ENCODE measurements around the gene DSCAM. TPM values are rescaled to one million over a fixed set of nuclear protein-coding genes. Genes with fewer than 3 reads are reported as not detected.

DSCAM gene
- total RNA-seq, 4 donors from 2014 or later = 0.04 to 0.06 TPM; not detected in 2

DNA sequence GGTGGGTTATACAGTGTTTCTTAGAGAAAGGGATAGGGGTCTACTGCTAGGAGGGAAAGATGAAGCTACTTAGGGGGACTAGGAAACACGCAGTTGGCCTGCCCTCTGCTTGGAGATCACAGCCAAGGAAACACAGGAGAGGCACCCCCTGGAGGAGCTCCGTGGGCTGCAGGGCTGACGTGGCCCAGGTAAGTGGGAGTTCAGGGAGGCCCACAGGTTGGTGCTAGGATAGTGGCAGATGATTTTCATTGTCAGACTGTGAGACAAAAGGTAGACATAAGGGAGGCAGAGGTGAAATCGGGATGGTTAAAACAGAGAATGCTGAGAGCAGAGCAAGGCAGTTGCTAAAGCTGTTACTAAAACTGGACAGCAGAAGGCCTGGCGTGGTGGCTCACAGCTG lies 463.0 kb downstream of the DSCAM start:
- no peaks in the 10 kb centered on the region for H3K36me3 ChIP-seq
- intact Hi-C loops (cut with DNase I) = loop anchor here (5.0 kb wide), 1 partner anchor 242 kb away; no protein-coding TSS in a partner anchor
- TF ChIP-seq, protein P1, sequence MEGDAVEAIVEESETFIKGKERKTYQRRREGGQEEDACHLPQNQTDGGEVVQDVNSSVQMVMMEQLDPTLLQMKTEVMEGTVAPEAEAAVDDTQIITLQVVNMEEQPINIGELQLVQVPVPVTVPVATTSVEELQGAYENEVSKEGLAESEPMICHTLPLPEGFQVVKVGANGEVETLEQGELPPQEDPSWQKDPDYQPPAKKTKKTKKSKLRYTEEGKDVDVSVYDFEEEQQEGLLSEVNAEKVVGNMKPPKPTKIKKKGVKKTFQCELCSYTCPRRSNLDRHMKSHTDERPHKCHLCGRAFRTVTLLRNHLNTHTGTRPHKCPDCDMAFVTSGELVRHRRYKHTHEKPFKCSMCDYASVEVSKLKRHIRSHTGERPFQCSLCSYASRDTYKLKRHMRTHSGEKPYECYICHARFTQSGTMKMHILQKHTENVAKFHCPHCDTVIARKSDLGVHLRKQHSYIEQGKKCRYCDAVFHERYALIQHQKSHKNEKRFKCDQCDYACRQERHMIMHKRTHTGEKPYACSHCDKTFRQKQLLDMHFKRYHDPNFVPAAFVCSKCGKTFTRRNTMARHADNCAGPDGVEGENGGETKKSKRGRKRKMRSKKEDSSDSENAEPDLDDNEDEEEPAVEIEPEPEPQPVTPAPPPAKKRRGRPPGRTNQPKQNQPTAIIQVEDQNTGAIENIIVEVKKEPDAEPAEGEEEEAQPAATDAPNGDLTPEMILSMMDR (IDR thresholded peaks at IDR 0.05) = no peak
- TF ChIP-seq POLR2A (IDR thresholded peaks at IDR 0.05) = no peak

DNA sequence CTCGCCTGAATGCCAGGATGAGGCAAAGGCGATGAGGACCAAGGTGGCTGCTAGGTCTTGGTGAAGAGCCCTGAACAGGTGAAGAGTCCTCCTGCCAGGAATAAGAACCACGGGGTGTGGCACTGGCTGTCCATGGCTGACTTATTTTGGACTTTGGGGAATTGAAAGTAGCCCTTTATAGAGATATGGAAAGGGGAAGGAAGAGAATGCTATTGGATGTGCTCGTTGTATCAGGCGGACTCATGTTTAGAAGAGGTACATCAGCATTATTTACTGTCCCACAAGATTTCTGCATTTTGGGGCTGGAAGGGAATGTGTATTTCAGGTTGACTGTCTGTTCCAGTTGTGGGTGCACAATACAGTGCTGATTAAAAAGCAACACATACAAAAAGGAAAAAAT lies 465.8 kb downstream of the DSCAM start:
- intact Hi-C loops (cut with DNase I) = loop anchor here (5.0 kb wide), 1 partner anchor 239 kb away; no protein-coding TSS in a partner anchor
- 71 to 80% methylated on average over 5 of the region's 5 CpGs for WGBS, 2 donors

More for the DNA sequence above, 463.0 kb downstream of the DSCAM start:
- WGBS, 2 donors = 81 to 84% methylated on average over 5 of the region's 5 CpGs
- H3K9me3 ChIP-seq = no peaks in the 10 kb centered on the region
- no peaks in the 10 kb centered on the region for H3K27me3 ChIP-seq
- no peak overlapping the region for H3K27ac ChIP-seq
- H3K4me1 ChIP-seq = no peaks in the 10 kb centered on the region
- no peak overlapping the region for H3K4me3 ChIP-seq
- DNase-seq = no peak

DNA sequence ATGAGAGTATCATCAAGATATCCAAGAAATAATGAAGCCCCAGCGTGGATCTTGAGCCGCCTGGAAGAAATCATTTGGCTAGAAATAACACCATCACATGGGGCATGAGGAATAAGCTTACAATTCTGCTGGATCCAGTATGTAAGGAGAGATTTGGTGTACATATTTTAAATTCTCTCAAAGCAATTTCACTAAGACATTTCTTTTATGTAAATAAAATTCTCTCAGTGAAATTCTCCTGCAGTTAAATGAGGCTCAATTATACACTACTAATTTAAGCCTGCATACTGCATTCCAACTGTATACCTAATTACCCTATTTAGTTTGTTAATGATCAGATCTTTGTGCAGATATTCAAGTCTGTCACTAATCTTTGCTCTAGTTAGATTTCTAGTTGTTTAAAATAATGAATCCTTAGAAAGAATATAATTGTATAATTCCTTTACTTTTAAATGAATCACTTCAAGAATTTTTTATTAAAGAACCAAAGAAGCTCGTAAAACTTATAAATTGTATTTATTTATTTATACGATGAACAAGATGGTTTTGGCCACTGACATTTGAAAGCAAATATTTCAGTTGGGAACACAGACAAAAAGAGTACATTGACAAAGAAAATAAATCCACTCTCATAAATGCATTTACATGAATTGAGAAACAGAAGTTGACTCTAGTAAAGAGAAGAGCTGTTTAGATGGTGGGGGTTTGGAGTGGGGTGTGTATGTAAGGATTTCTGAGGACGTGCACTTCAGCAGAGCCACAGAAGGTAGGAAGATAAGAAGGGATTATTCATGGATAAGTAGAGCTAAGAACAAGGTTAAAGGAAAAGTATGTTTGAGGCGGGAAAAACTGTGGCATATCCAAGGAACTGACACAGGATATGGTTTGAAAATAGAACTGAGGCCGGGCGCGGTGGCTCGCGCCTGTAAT lies 466.8 kb downstream of the DSCAM start:
- Histone ChIP-seq H3K4me1 (no peaks in the 10 kb centered on the region), H3K36me3 (no peaks in the 10 kb centered on the region), H3K27me3 (no peaks in the 10 kb centered on the region), H3K9me3 (no peaks in the 10 kb centered on the region), H3K27ac (no peak overlapping the region), H3K4me3 (no peak overlapping the region)
- no peak for DNase-seq
- intact Hi-C loops (cut with DNase I) = loop anchor here (5.0 kb wide), 1 partner anchor 238 kb away; no protein-coding TSS in a partner anchor
- WGBS, 2 donors = 71 to 76% methylated on average over 11 of the region's 11 CpGs
- TF ChIP-seq, protein P1 (IDR thresholded peaks at IDR 0.05) = no peak
- no peak for TF ChIP-seq POLR2A (IDR thresholded peaks at IDR 0.05)

More for the DNA sequence above, 465.8 kb downstream of the DSCAM start:
- TF ChIP-seq, protein P1 (IDR thresholded peaks at IDR 0.05) = no peak
- no peak for TF ChIP-seq POLR2A (IDR thresholded peaks at IDR 0.05)
- no peak for DNase-seq
- H3K27ac ChIP-seq = no peak overlapping the region
- no peaks in the 10 kb centered on the region for H3K36me3 ChIP-seq
- no peaks in the 10 kb centered on the region for H3K4me1 ChIP-seq
- H3K4me3 ChIP-seq = no peak overlapping the region
- no peaks in the 10 kb centered on the region for H3K27me3 ChIP-seq
- no peaks in the 10 kb centered on the region for H3K9me3 ChIP-seq

DNA sequence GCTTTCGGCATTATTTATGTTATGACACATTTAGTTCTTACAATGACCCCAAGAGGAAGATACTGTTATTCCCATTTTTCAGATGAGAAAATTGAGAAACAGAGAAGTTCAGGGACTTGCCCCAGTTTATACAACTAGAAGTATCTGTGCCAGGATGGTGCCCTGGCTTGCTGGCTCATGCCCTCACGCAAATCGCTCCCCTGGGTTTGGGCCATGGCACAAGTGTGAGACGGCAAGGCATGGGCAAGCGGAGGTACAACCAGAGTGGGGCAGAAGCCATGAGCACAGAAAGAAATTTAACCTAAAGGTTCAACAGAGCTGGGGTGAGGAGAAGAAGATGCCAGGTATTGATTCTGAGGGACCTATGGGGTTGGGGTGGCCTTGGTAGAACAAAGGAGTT lies 469.8 kb downstream of the DSCAM start:
- Histone ChIP-seq H3K36me3 (no peaks in the 10 kb centered on the region), H3K4me3 (no peak overlapping the region), H3K4me1 (no peaks in the 10 kb centered on the region), H3K27me3 (no peaks in the 10 kb centered on the region), H3K27ac (no peak overlapping the region), H3K9me3 (no peaks in the 10 kb centered on the region)
- intact Hi-C loops (cut with DNase I) = no loop called here
- DNase-seq = no peak
- no peak for TF ChIP-seq POLR2A (IDR thresholded peaks at IDR 0.05)
- TF ChIP-seq, protein P1 (IDR thresholded peaks at IDR 0.05) = no peak
- WGBS, 2 donors = 93 to 96% methylated on average over 5 of the region's 5 CpGs

DNA sequence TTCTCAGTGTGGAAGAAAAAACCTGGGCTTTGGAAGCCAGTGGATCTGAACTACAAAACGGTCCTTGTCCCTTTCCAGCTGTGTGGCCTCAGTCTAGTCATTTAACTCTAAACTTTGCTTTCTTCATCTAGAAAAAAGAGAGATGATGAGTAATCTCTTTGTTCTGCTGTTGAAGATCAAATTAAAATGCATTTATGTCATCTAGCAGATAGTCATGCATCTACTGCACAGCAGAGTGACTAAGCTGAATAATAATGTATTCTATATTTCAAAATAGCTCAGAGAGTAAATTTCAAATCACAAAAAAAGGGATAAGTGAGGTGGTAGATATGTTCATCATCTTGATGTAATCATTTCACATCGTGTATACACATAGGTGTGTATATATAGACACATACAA lies 473.2 kb downstream of the DSCAM start:
- Histone ChIP-seq H3K4me1 (no peaks in the 10 kb centered on the region), H3K27ac (no peak overlapping the region), H3K27me3 (no peaks in the 10 kb centered on the region), H3K9me3 (no peaks in the 10 kb centered on the region), H3K4me3 (no peak overlapping the region), H3K36me3 (no peaks in the 10 kb centered on the region)
- intact Hi-C loops (cut with DNase I) = no loop called here
- WGBS, 2 donors = 47% methylated on average over 2 of the region's 2 CpGs
- DNase-seq = no peak
- no peak for TF ChIP-seq POLR2A (IDR thresholded peaks at IDR 0.05)
- TF ChIP-seq, protein P1 (IDR thresholded peaks at IDR 0.05) = no peak
